ENCODE measurements around the gene GRIFIN.

The GRIFIN gene

GRCh38 chr7:2476298-2476697 lies at the start of gene GRIFIN:
TSS of gene GRIFIN (minus strand) at chr7:2476398. CDS start at chr7:2476383, 15 bp downstream.
- H3K4me3 ChIP-seq (ENCODE audit: low read length in 2 of 2), result no peak within 1 kb of the TSS
- no peak within 1 kb of the TSS for H3K9ac ChIP-seq (ENCODE audit: low read length in 2 of 2)
- H3K36me3 ChIP-seq (ENCODE audit: control insufficient read depth in 2 of 2, insufficient read depth in 2 of 2, low read length in 2 of 2), result no peaks in the 10 kb centered on the region
- no peaks in the 10 kb centered on the region for H3K9me3 ChIP-seq (ENCODE audit: control insufficient read depth in 2 of 2, low read length in 2 of 2)
- no peak within 1 kb of the TSS for H3K27ac ChIP-seq (ENCODE audit: low read length)
- H3K27me3 ChIP-seq (ENCODE audit: control insufficient read depth in 1 of 2, insufficient read depth in 2 of 2, low read length in 2 of 2), result peaks cover 18 to 21% of the 10 kb centered on the region in 2 donors
- peaks cover 28% of the 10 kb centered on the region for H3K4me1 ChIP-seq (ENCODE audit: control insufficient read depth, insufficient read depth, low read length)

- H3K27me3 ChIP-seq (ENCODE audit: control insufficient read depth in 1 of 2, insufficient read depth in 2 of 2, low read length in 2 of 2), result peaks cover 36 to 68% of the 10 kb centered on the region in 2 donors
- no peak overlapping the region for H3K4me3 ChIP-seq (ENCODE audit: low read length in 2 of 2)
Measured at GRCh38 chr7:2524808-2525657, 48.8 kb upstream of the GRIFIN start.

GRCh38 chr7:2523941-2524807 lies 48.0 kb upstream of the GRIFIN start:
- Histone ChIP-seq H3K36me3 (ENCODE audit: control insufficient read depth in 2 of 2, insufficient read depth in 2 of 2, low read length in 2 of 2) (no peaks in the 10 kb centered on the region), H3K27ac (ENCODE audit: low read length) (no peak overlapping the region), H3K4me3 (ENCODE audit: low read length in 2 of 2) (peak overlapping the region in 1 of 2 donors; percentile 35), H3K9ac (ENCODE audit: low read length in 2 of 2) (no peak overlapping the region), H3K9me3 (ENCODE audit: control insufficient read depth in 2 of 2, low read length in 2 of 2) (no peaks in the 10 kb centered on the region), H3K4me1 (ENCODE audit: control insufficient read depth, insufficient read depth, low read length) (peaks cover 33% of the 10 kb centered on the region), H3K27me3 (ENCODE audit: control insufficient read depth in 1 of 2, insufficient read depth in 2 of 2, low read length in 2 of 2) (peaks cover 36 to 69% of the 10 kb centered on the region in 2 donors)

More at GRCh38 chr7:2524808-2525657, 48.8 kb upstream of the GRIFIN start:
- peaks cover 34% of the 10 kb centered on the region for H3K4me1 ChIP-seq (ENCODE audit: control insufficient read depth, insufficient read depth, low read length)
- no peaks in the 10 kb centered on the region for H3K9me3 ChIP-seq (ENCODE audit: control insufficient read depth in 2 of 2, low read length in 2 of 2)
- H3K36me3 ChIP-seq (ENCODE audit: control insufficient read depth in 2 of 2, insufficient read depth in 2 of 2, low read length in 2 of 2), result no peaks in the 10 kb centered on the region
- no peak overlapping the region for H3K9ac ChIP-seq (ENCODE audit: low read length in 2 of 2)
- no peak overlapping the region for H3K27ac ChIP-seq (ENCODE audit: low read length)

- peak overlapping the region in 1 of 2 donors; percentile 47 for H3K4me3 ChIP-seq (ENCODE audit: low read length in 2 of 2)
- H3K4me1 ChIP-seq (ENCODE audit: control insufficient read depth, insufficient read depth, low read length), result peaks cover 36% of the 10 kb centered on the region
- H3K27ac ChIP-seq (ENCODE audit: low read length), result no peak overlapping the region
- H3K36me3 ChIP-seq (ENCODE audit: control insufficient read depth in 2 of 2, insufficient read depth in 2 of 2, low read length in 2 of 2), result no peaks in the 10 kb centered on the region
- H3K27me3 ChIP-seq (ENCODE audit: control insufficient read depth in 1 of 2, insufficient read depth in 2 of 2, low read length in 2 of 2), result peaks cover 36 to 71% of the 10 kb centered on the region in 2 donors
- no peaks in the 10 kb centered on the region for H3K9me3 ChIP-seq (ENCODE audit: control insufficient read depth in 2 of 2, low read length in 2 of 2)
- no peak overlapping the region for H3K9ac ChIP-seq (ENCODE audit: low read length in 2 of 2)
Measured at GRCh38 chr7:2523461-2523936, 47.3 kb upstream of the GRIFIN start.

- Histone ChIP-seq H3K27me3 (ENCODE audit: control insufficient read depth in 1 of 2, insufficient read depth in 2 of 2, low read length in 2 of 2) (peaks cover 36 to 69% of the 10 kb centered on the region in 2 donors), H3K36me3 (ENCODE audit: control insufficient read depth in 2 of 2, insufficient read depth in 2 of 2, low read length in 2 of 2) (no peaks in the 10 kb centered on the region), H3K9me3 (ENCODE audit: control insufficient read depth in 2 of 2, low read length in 2 of 2) (no peaks in the 10 kb centered on the region), H3K4me3 (ENCODE audit: low read length in 2 of 2) (peak overlapping the region in 1 of 2 donors; percentile 55), H3K4me1 (ENCODE audit: control insufficient read depth, insufficient read depth, low read length) (peaks cover 31% of the 10 kb centered on the region), H3K9ac (ENCODE audit: low read length in 2 of 2) (no peak overlapping the region), H3K27ac (ENCODE audit: low read length) (no peak overlapping the region)
Measured at GRCh38 chr7:2522780-2523433, 46.7 kb upstream of the GRIFIN start.

GRCh38 chr7:2521952-2522591 lies 45.9 kb upstream of the GRIFIN start:
- H3K4me1 ChIP-seq (ENCODE audit: control insufficient read depth, insufficient read depth, low read length), result peaks cover 31% of the 10 kb centered on the region
- H3K4me3 ChIP-seq (ENCODE audit: low read length in 2 of 2), result peak overlapping the region in 1 of 2 donors; percentile 71
- H3K9ac ChIP-seq (ENCODE audit: low read length in 2 of 2), result no peak overlapping the region
- no peaks in the 10 kb centered on the region for H3K9me3 ChIP-seq (ENCODE audit: control insufficient read depth in 2 of 2, low read length in 2 of 2)
- H3K36me3 ChIP-seq (ENCODE audit: control insufficient read depth in 2 of 2, insufficient read depth in 2 of 2, low read length in 2 of 2), result no peaks in the 10 kb centered on the region
- H3K27me3 ChIP-seq (ENCODE audit: control insufficient read depth in 1 of 2, insufficient read depth in 2 of 2, low read length in 2 of 2), result peaks cover 36 to 62% of the 10 kb centered on the region in 2 donors
- H3K27ac ChIP-seq (ENCODE audit: low read length), result no peak overlapping the region

GRCh38 chr7:2521341-2521745 lies 45.1 kb upstream of the GRIFIN start:
- Histone ChIP-seq H3K4me1 (ENCODE audit: control insufficient read depth, insufficient read depth, low read length) (peaks cover 31% of the 10 kb centered on the region), H3K27me3 (ENCODE audit: control insufficient read depth in 1 of 2, insufficient read depth in 2 of 2, low read length in 2 of 2) (peaks cover 33 to 59% of the 10 kb centered on the region in 2 donors), H3K9ac (ENCODE audit: low read length in 2 of 2) (no peak overlapping the region), H3K27ac (ENCODE audit: low read length) (no peak overlapping the region), H3K36me3 (ENCODE audit: control insufficient read depth in 2 of 2, insufficient read depth in 2 of 2, low read length in 2 of 2) (no peaks in the 10 kb centered on the region), H3K9me3 (ENCODE audit: control insufficient read depth in 2 of 2, low read length in 2 of 2) (no peaks in the 10 kb centered on the region), H3K4me3 (ENCODE audit: low read length in 2 of 2) (peak overlapping the region; percentile 35 to 71)

GRCh38 chr7:2520761-2521290 lies 44.6 kb upstream of the GRIFIN start:
- no peak overlapping the region for H3K27ac ChIP-seq (ENCODE audit: low read length)
- peak overlapping the region; percentile 15 to 71 for H3K4me3 ChIP-seq (ENCODE audit: low read length in 2 of 2)
- no peaks in the 10 kb centered on the region for H3K9me3 ChIP-seq (ENCODE audit: control insufficient read depth in 2 of 2, low read length in 2 of 2)
- peaks cover 30% of the 10 kb centered on the region for H3K4me1 ChIP-seq (ENCODE audit: control insufficient read depth, insufficient read depth, low read length)
- no peaks in the 10 kb centered on the region for H3K36me3 ChIP-seq (ENCODE audit: control insufficient read depth in 2 of 2, insufficient read depth in 2 of 2, low read length in 2 of 2)
- H3K9ac ChIP-seq (ENCODE audit: low read length in 2 of 2), result no peak overlapping the region
- peaks cover 33 to 54% of the 10 kb centered on the region in 2 donors for H3K27me3 ChIP-seq (ENCODE audit: control insufficient read depth in 1 of 2, insufficient read depth in 2 of 2, low read length in 2 of 2)

GRCh38 chr7:2520131-2520760 lies 44.0 kb upstream of the GRIFIN start:
- Histone ChIP-seq H3K4me1 (ENCODE audit: control insufficient read depth, insufficient read depth, low read length) (peaks cover 28% of the 10 kb centered on the region), H3K27ac (ENCODE audit: low read length) (no peak overlapping the region), H3K4me3 (ENCODE audit: low read length in 2 of 2) (peak overlapping the region; percentile 15 to 71), H3K9ac (ENCODE audit: low read length in 2 of 2) (peak overlapping the region in 1 of 2 donors; percentile 47), H3K36me3 (ENCODE audit: control insufficient read depth in 2 of 2, insufficient read depth in 2 of 2, low read length in 2 of 2) (no peaks in the 10 kb centered on the region), H3K9me3 (ENCODE audit: control insufficient read depth in 2 of 2, low read length in 2 of 2) (no peaks in the 10 kb centered on the region), H3K27me3 (ENCODE audit: control insufficient read depth in 1 of 2, insufficient read depth in 2 of 2, low read length in 2 of 2) (peaks cover 31 to 48% of the 10 kb centered on the region in 2 donors)

Measured in stomach smooth muscle (tissue), 2 donors.